HFFc6 (cell line): Measurements from ENCODE around the gene RBMS2. TPM values are rescaled to one million over a fixed set of nuclear protein-coding genes. Genes with fewer than 3 reads are reported as not detected.

Experiments
- DNase-seq: peaks from one replicate; pipeline ENCODE4 v3.0.0-alpha.2; 2018
- H3K27ac Mint-ChIP-seq: 2 replicates; pipeline ENCODE4 v1.8.0; 2020; ENCODE audit warnings: mild to moderate bottlenecking, mixed read lengths
- H3K27me3 Mint-ChIP-seq: 2 replicates; pipeline ENCODE4 v1.8.0; 2021; ENCODE audit warnings: mild to moderate bottlenecking, moderate library complexity, mixed read lengths; ENCODE audit not compliant: insufficient read depth
- H3K36me3 Mint-ChIP-seq: 2 replicates; pipeline ENCODE4 v1.8.0; 2021; ENCODE audit warnings: low read depth, mixed read lengths
- H3K4me1 Mint-ChIP-seq: 2 replicates; pipeline ENCODE4 v1.8.0; 2020; ENCODE audit warnings: low read depth, mixed read lengths
- H3K4me3 Mint-ChIP-seq: 2 replicates; pipeline ENCODE4 v1.8.0; 2020; ENCODE audit warnings: mild to moderate bottlenecking, moderate library complexity, mixed read lengths
- H3K9me3 Mint-ChIP-seq: 2 replicates; pipeline ENCODE4 v1.8.0; 2020; ENCODE audit warnings: mild to moderate bottlenecking, mixed read lengths
- total RNA-seq, 6 experiments: library from RNA; stranded (reverse); fragmentation: NEBNext Ultra II Directional; extraction: Animal tissue kit (Norgen Biotek cat#: 25700); gene quantifications; 2 replicates in 1 of 6; 3 replicates in 5 of 6; pipeline ENCODE4 v1.2.3, GENCODE V29; 2021
- TF ChIP-seq, protein P1 (sequence below): fragments of 200-600 bp; sonication (generic); IDR thresholded peaks from 2 replicates; pipeline ENCODE4 v1.5.0; 2021; ENCODE audit warnings: antibody characterized with exemption, mild to moderate bottlenecking

RBMS2 gene
- total RNA-seq, 6 experiments from 2014 or later, result 77.0 to 83.2 (median 81.7) TPM

DNA sequence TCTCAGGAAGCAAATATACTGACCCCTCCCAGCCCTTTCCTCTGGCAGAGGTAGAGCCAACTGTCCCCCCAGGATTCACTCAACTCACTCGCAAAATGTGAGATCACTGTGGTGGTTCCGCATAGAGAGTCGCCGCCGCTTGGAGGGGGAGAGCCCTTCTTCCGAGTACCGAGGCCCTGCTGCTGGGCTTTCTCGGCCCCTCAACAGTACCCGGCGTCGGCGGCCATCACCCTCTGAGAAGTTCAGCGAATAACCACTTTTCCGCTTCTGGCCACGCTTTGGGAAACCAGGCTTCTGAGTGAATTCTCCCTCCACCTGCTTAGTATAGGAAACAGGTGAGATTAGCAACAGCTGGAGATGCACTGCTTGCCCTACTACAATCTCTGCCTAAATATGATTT, 77.4 kb downstream of the RBMS2 start:
- Mint-ChIP-seq H3K27ac (no peak overlapping the region), H3K27me3 (peaks cover 4% of the 10 kb centered on the region), H3K4me3 (no peak overlapping the region), H3K9me3 (no peaks in the 10 kb centered on the region), H3K36me3 (peaks cover 52% of the 10 kb centered on the region), H3K4me1 (peaks cover 11% of the 10 kb centered on the region)
- no peak for DNase-seq
- TF ChIP-seq, protein P1, sequence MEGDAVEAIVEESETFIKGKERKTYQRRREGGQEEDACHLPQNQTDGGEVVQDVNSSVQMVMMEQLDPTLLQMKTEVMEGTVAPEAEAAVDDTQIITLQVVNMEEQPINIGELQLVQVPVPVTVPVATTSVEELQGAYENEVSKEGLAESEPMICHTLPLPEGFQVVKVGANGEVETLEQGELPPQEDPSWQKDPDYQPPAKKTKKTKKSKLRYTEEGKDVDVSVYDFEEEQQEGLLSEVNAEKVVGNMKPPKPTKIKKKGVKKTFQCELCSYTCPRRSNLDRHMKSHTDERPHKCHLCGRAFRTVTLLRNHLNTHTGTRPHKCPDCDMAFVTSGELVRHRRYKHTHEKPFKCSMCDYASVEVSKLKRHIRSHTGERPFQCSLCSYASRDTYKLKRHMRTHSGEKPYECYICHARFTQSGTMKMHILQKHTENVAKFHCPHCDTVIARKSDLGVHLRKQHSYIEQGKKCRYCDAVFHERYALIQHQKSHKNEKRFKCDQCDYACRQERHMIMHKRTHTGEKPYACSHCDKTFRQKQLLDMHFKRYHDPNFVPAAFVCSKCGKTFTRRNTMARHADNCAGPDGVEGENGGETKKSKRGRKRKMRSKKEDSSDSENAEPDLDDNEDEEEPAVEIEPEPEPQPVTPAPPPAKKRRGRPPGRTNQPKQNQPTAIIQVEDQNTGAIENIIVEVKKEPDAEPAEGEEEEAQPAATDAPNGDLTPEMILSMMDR, result no peak

DNA sequence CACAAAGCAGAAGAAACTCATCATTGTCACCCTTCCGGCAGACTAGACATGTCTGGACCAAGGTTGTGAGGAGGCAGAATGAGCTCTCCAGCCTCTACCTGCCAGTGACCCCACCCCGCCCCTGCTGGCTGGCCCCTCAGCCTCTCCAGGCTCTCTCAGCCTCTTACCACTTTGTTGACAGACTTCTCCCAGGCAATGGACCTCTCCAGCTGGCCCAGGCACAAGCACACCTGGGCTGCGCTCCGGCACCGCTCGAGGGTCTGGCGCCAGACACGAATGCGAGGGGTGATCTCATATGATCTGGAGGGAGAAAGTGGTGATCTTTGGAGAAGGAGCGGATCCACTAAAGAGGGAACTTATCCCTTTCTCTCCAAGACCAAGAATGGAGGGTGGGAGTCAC, 78.2 kb downstream of the RBMS2 start:
- no peaks in the 10 kb centered on the region for H3K9me3 Mint-ChIP-seq
- H3K27me3 Mint-ChIP-seq, result peaks cover 4% of the 10 kb centered on the region
- TF ChIP-seq, protein P1, result no peak
- peaks cover 3% of the 10 kb centered on the region for H3K4me1 Mint-ChIP-seq
- DNase-seq, result no peak
- H3K4me3 Mint-ChIP-seq, result no peak overlapping the region
- no peak overlapping the region for H3K27ac Mint-ChIP-seq
- H3K36me3 Mint-ChIP-seq, result peaks cover 59% of the 10 kb centered on the region

DNA sequence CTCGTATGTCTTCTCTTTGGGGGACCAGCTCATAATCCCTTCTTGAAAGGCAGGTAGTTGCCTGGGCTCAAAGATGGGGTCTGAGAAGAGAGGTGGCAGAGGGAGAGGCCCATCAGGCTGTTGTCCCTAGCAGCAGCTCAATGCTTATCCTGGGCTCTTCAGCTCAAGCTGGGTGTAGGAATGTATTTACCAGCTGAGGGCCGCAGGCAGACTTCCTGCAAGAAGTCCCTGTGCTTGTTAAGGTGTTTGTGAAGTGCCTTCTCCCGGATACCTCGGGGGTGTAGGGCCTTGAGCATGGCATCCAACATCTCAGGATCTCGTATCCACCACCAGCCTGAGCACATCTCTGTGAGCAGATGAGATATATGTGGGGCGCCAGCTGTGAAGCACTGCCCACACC, 79.1 kb downstream of the RBMS2 start:
- Mint-ChIP-seq H3K36me3 (peaks cover 59% of the 10 kb centered on the region), H3K9me3 (no peaks in the 10 kb centered on the region), H3K4me3 (no peak overlapping the region), H3K27ac (0 out of 2 replicates have a peak overlapping the region, but pooled peaks have one; percentile 9), H3K4me1 (no peaks in the 10 kb centered on the region; the same call in 1 of the 2 replicates), H3K27me3 (peaks cover 4% of the 10 kb centered on the region)
- DNase-seq, result no peak
- TF ChIP-seq, protein P1, result no peak

DNA sequence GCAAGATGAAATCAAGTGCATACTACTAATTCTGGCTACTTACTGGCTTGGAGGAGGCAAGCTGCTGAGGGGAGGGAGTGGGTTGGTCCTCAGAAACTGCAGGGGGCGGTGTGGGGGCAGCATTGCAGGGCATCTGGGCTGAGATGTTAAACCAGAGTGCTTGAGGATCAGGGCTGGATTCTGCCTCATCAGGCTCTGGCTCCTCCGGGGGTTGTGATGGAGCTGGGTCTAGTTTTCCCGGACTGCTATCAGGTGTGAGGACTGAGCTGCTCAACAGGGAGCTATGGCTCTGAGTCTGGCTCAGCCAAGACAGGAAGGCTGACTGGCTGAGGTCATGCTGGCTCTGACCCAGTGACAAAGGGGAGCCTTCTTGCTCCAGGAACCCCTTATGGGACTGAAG, 79.9 kb downstream of the RBMS2 start:
- H3K4me1 Mint-ChIP-seq, result no peaks in the 10 kb centered on the region; the same call in 1 of the 2 replicates
- DNase-seq, result no peak
- TF ChIP-seq, protein P1, result peak; percentile 47; the same call in 1 of the 2 replicates
- H3K36me3 Mint-ChIP-seq, result peaks cover 53% of the 10 kb centered on the region
- peak overlapping the region; percentile 36; the same call in 1 of the 2 replicates for H3K27ac Mint-ChIP-seq
- no peaks in the 10 kb centered on the region for H3K9me3 Mint-ChIP-seq
- peaks cover 4% of the 10 kb centered on the region for H3K27me3 Mint-ChIP-seq
- no peak overlapping the region for H3K4me3 Mint-ChIP-seq

DNA sequence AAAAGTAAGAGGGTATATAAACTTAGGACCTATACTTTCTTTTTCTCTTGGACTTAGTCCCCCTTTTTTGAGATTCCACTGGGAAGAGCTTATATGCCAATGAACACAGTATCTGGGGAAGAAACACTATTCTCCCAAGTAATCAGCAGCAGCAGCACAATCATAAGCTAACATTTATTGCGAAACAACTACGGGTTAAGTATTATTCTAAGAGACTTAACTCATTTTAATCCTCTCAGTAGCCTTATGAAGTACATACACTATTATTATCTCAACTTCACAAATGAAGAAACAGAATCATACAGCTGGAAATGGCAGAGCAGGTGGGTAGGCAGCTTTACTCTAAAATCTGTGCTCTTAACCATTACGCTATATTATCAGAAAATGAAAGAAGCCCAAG, 80.6 kb downstream of the RBMS2 start:
- no peak overlapping the region for H3K27ac Mint-ChIP-seq
- no peak overlapping the region for H3K4me3 Mint-ChIP-seq
- H3K27me3 Mint-ChIP-seq, result peaks cover 4% of the 10 kb centered on the region
- no peak for DNase-seq
- no peaks in the 10 kb centered on the region for H3K9me3 Mint-ChIP-seq
- TF ChIP-seq, protein P1, result no peak
- H3K36me3 Mint-ChIP-seq, result peaks cover 53% of the 10 kb centered on the region
- no peaks in the 10 kb centered on the region; the same call in 1 of the 2 replicates for H3K4me1 Mint-ChIP-seq

DNA sequence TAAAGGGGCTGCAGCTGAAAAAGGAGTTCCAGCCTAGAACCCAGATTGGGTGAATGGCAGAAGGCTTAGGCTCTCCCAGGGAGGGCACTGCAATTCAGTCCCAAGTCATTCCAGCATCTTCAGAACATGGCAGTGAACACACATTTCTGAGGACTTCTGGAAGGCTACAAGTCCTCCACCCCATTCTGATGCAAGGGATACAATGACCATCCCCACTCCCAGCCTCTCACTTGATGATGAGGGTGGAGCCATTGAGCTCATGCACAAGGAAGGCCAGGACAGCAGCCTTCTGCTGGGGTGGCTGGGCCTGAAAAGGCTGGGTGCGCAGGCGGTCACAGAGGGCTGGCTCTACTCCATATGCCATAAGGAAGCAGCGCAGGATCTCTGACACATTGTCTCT, 82.7 kb downstream of the RBMS2 start:
- H3K27me3 Mint-ChIP-seq, result peaks cover 4% of the 10 kb centered on the region
- H3K4me1 Mint-ChIP-seq, result no peaks in the 10 kb centered on the region
- DNase-seq, result no peak
- TF ChIP-seq, protein P1, result no peak
- H3K4me3 Mint-ChIP-seq, result no peak overlapping the region
- H3K36me3 Mint-ChIP-seq, result peaks cover 46% of the 10 kb centered on the region
- no peaks in the 10 kb centered on the region for H3K9me3 Mint-ChIP-seq
- no peak overlapping the region for H3K27ac Mint-ChIP-seq
